Gastrocnemius medialis (tissue), 4 donors: Measurements from ENCODE around the gene SMC1B. TPM values are rescaled to one million over a fixed set of nuclear protein-coding genes. Genes with fewer than 3 reads are reported as not detected.

Experiments used
- ATAC-seq, 2 donors: fragments of 150-250 bp; one replicate each; pipeline ENCODE4 v1.9.1; 2016
- DNase-seq, 2 donors: peaks; one replicate each; pipeline ENCODE4 v3.0.0-alpha.2; 2019
- H3K27ac ChIP-seq, 4 donors: fragments of 200-600 bp; sonication (generic); 1 replicate in 1 of 4; 2 replicates in 3 of 4; pipeline ENCODE4 v1.5.1; 2016 to 2018; ENCODE audit warnings: mild to moderate bottlenecking in 2 of 4, moderate library complexity in 1 of 4
- H3K27me3 ChIP-seq, 3 donors: fragments of 200-600 bp; sonication (generic) in 2 of 3; 1 replicate in 1 of 3; 2 replicates in 2 of 3; pipeline versions ENCODE4 v1.5.1 to v1.6.0; 2016 to 2019; ENCODE audit warnings: mild to moderate bottlenecking in 1 of 3, moderate library complexity in 1 of 3
- H3K36me3 ChIP-seq, 2 donors: fragments of 200-600 bp; sonication (generic) in 1 of 2; one replicate each; pipeline ENCODE4 v1.5.1; 2017 to 2018
- H3K4me1 ChIP-seq, 2 donors: fragments of 200-600 bp; sonication (generic) in 1 of 2; one replicate each; pipeline ENCODE4 v1.5.1; 2016 to 2017; ENCODE audit warnings: mild to moderate bottlenecking in 2 of 2
- H3K4me3 ChIP-seq, 4 donors: fragments of 200-600 bp; sonication (generic) in 3 of 4; 1 replicate in 1 of 4; 2 replicates in 3 of 4; pipeline ENCODE4 v1.5.1; 2016 to 2019; ENCODE audit warnings: mild to moderate bottlenecking in 2 of 4
- H3K9me3 ChIP-seq, 3 donors: fragments of 200-600 bp; sonication (generic) in 2 of 3; 1 replicate in 1 of 3; 2 replicates in 2 of 3; pipeline ENCODE4 v1.5.1; 2016 to 2019
- CTCF ChIP-seq, 5 experiments: fragments of 450-650 bp in 3 of 5; fragments of 200-600 bp in 2 of 5; sonication (generic) in 2 of 5; IDR thresholded peaks in 4 of 5; conservative IDR thresholded peaks in 1 of 5; 1 replicate in 4 of 5; 2 replicates in 1 of 5; pipeline ENCODE4 v1.5.1; 2016 to 2019; ENCODE audit warnings: antibody characterized with exemption in 5 of 5, mild to moderate bottlenecking in 3 of 5, moderate library complexity in 3 of 5
- POLR2A ChIP-seq, 2 donors: fragments of 450-650 bp; IDR thresholded peaks; one replicate each; pipeline ENCODE4 v1.6.1; 2017; ENCODE audit warnings: antibody characterized with exemption in 2 of 2, mild to moderate bottlenecking in 2 of 2, moderate library complexity in 2 of 2
- in situ Hi-C, 4 donors: fragments of 200-750 bp; cut with MboI; loops; one replicate each; pipeline versions ENCODE4 v1.15.0 to v1.8.0; 2017; ENCODE audit warnings: low sequenced_read_pairs in 4 of 4
- intact Hi-C: fragments of 100-400 bp; cut with DNase I; formaldehyde crosslinking; loops from one replicate; pipeline ENCODE4 v1.15.1; 2023; ENCODE audit warnings: low total_unique reads
- total RNA-seq, 4 donors: library from RNA; depleted of rRNA; stranded (reverse); fragments of >200 nt; gene quantifications; one replicate each; pipeline versions ENCODE4 v1.1.0 to v1.2.3, GENCODE V29; 2016

SMC1B gene, protein sequence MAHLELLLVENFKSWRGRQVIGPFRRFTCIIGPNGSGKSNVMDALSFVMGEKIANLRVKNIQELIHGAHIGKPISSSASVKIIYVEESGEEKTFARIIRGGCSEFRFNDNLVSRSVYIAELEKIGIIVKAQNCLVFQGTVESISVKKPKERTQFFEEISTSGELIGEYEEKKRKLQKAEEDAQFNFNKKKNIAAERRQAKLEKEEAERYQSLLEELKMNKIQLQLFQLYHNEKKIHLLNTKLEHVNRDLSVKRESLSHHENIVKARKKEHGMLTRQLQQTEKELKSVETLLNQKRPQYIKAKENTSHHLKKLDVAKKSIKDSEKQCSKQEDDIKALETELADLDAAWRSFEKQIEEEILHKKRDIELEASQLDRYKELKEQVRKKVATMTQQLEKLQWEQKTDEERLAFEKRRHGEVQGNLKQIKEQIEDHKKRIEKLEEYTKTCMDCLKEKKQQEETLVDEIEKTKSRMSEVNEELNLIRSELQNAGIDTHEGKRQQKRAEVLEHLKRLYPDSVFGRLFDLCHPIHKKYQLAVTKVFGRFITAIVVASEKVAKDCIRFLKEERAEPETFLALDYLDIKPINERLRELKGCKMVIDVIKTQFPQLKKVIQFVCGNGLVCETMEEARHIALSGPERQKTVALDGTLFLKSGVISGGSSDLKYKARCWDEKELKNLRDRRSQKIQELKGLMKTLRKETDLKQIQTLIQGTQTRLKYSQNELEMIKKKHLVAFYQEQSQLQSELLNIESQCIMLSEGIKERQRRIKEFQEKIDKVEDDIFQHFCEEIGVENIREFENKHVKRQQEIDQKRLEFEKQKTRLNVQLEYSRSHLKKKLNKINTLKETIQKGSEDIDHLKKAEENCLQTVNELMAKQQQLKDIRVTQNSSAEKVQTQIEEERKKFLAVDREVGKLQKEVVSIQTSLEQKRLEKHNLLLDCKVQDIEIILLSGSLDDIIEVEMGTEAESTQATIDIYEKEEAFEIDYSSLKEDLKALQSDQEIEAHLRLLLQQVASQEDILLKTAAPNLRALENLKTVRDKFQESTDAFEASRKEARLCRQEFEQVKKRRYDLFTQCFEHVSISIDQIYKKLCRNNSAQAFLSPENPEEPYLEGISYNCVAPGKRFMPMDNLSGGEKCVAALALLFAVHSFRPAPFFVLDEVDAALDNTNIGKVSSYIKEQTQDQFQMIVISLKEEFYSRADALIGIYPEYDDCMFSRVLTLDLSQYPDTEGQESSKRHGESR
- not detected for total RNA-seq

DNA sequence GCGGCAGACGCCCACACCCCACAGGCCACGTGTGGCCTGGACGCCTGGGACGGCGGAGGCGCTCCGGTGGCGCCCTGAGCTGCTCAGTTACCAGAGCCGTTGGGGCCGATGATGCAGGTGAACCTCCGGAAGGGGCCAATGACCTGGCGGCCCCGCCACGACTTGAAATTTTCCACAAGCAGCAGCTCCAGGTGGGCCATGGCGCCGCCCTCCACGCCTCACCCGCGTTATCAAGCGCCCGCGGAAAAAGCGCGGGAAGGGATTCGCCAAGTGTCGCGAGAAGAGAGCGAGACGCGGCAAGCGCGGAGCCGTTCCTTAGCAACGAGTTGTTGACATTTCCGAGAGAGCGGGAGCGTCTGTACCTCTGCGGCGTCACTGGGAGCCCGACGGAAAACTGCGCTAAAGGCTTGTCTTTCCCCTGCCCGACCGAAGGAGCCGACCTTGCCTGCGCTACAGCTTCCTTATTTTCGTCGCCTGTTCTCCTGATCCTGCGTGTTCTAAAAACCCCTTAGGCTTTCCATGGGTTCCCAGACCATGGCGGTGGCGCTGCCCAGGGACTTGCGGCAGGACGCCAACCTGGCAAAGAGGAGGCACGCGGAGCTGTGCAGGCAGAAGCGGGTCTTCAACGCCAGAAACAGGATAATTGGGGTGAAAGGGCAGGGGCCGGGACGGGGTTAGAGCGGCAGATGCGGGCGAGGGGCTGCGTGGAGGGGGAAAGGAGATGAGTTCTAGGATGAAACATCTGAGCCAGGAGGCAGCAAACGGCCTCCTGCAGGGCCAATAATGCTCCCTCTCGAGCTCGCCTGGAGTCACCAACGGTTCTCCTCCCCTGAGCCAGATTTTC is at the start of gene SMC1B, which contains the start of gene RIBC2:
SMC1B (minus strand) TSS at position 232 of the 844 bp plus-strand sequence; CDS start at position 200, 32 bp downstream.
RIBC2 (plus strand) TSS at position 326 of the 844 bp plus-strand sequence; CDS start at position 520, 194 bp downstream.
- Histone ChIP-seq H3K27ac (no peak within 1 kb of the TSS), H3K4me3 (peak within 1 kb of the TSS; percentile 48 to 62 (median 52)), H3K27me3 (peaks cover 0 to 5% (median 0%) of the 10 kb centered on the region in 3 donors), H3K36me3 (no peaks in the 10 kb centered on the region), H3K4me1 (peaks cover 0 to 10% of the 10 kb centered on the region in 2 donors), H3K9me3 (no peaks in the 10 kb centered on the region)
- intact Hi-C loops (no loop called here), in situ Hi-C loops (no loop called here)
- peak; percentile 58 to 75 for ATAC-seq
- peak in 1 of 2 donors; percentile 11 for DNase-seq
- TF ChIP-seq CTCF (IDR thresholded peaks at IDR 0.05 in 4 of 5, conservative IDR thresholded peaks at IDR 0.05 in 1 of 5) (no peak), POLR2A (IDR thresholded peaks at IDR 0.05) (no peak)

- Histone ChIP-seq H3K36me3 (no peaks in the 10 kb centered on the region), H3K4me3 (no peak overlapping the region), H3K27ac (no peak overlapping the region), H3K27me3 (no peaks in the 10 kb centered on the region), H3K4me1 (peaks cover 0 to 3% of the 10 kb centered on the region in 2 donors), H3K9me3 (no peaks in the 10 kb centered on the region)
- DNase-seq (no peak), ATAC-seq (no peak)
- in situ Hi-C loops (no loop called here), intact Hi-C loops (no loop called here)
- TF ChIP-seq POLR2A (IDR thresholded peaks at IDR 0.05) (no peak), CTCF (IDR thresholded peaks at IDR 0.05 in 4 of 5, conservative IDR thresholded peaks at IDR 0.05 in 1 of 5) (no peak)
Observed at GRCh38 chr22:45462034-45462655, 48.7 kb upstream of the SMC1B start.

GRCh38 chr22:45460288-45461109 is 47.1 kb upstream of the SMC1B start:
- intact Hi-C loops, result no loop called here
- H3K27ac ChIP-seq, result peak overlapping the region; percentile 35 to 57 (median 40)
- no peaks in the 10 kb centered on the region for H3K27me3 ChIP-seq
- no peaks in the 10 kb centered on the region for H3K9me3 ChIP-seq
- peak; percentile 36 to 64 for DNase-seq
- no peak overlapping the region for H3K4me3 ChIP-seq
- H3K4me1 ChIP-seq, result peaks cover 0 to 3% of the 10 kb centered on the region in 2 donors
- peak; percentile 83 to 93 for ATAC-seq
- no peaks in the 10 kb centered on the region for H3K36me3 ChIP-seq
- TF ChIP-seq CTCF (IDR thresholded peaks at IDR 0.05 in 4 of 5, conservative IDR thresholded peaks at IDR 0.05 in 1 of 5), result no peak
- TF ChIP-seq POLR2A (IDR thresholded peaks at IDR 0.05), result no peak
- in situ Hi-C loops, result no loop called here
